ENCODE results near the gene INCA1.

INCA1 gene

DNA sequence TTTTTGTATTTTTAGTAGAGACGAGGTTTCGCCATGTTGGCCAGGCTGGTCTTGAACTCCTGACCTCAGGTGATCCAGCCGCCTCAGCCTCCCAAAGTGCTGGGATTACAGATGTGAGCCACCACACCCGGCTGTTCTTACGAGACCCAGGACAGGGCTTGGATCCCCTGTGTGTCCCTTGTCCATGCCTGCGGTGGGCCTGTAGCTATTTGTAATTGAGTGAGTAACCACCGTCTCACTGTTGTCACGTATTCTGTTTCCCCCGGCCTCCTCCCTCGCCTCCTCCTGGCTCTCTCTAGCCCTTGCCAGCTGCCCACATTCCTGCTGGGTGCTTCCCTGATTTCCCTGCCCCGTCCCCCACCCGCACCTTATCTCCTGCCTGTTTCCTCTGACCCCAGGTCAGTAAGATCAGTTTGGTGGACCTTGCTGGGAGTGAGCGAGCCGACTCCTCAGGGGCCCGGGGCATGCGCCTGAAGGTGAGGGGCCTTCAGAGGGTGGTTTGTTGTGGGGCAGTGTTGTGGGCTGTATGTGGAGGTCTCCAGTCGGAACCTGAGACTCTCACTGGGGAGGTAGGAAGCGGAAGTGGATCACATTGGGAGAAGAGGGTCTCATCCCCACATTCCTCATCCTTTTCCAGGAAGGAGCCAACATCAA lies 6.0 kb upstream of the INCA1 start:
- DNase-seq: no peak

DNA sequence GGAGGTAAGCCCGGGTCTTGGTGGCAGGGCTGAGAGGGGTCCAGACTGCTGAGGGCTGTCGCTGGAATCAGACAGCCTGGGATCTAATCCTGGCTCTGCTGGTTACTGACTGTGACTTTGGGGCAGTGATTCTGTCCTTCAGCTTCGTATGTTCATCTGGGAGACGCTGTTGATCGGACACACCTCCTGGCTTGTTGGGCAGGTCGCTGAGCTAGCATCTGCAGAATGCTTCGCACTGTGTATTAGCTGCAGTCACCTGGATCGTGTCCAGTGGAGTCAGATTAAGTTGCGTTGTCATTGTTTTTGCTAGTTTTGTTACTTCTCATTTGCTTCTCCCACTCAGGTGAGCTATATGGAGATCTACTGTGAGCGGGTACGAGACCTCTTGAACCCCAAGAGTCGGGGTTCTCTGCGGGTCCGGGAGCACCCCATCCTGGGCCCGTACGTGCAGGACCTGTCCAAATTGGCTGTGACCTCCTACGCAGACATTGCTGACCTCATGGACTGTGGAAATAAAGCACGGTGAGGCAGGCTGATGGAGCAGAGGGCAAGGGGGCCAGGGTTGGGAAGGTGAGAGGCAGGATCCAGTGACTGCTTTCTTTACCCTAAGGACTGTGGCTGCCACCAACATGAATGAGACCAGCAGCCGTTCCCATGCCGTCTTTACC lies 4.9 kb upstream of the INCA1 start:
- no peak for DNase-seq

DNA sequence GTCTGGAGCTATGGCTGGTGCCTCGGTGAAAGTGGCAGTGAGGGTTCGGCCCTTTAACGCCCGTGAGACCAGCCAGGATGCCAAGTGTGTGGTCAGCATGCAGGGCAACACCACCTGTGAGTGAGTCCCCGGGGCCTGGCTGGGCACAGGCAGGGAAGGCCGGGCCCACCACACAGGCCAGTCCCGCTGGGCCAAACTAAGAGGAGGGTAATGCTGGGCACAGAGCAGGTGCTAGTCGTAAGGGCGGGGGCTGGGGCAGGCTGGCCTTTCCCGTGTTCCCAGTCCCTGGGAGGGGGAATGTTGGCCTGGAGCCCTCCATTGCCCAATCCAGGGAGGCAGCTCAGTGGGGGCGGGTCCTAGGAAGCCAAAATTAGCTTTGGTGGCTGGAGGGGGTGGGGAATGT lies 2.9 kb upstream of the INCA1 start:
- DNase-seq: no peak

GRCh38 chr17:4999430-5000093 lies 2.2 kb upstream of the INCA1 start:
- DNase-seq: no peak

GRCh38 chr17:4998732-4999429 lies 1.6 kb upstream of the INCA1 start:
- DNase-seq: no peak

DNA sequence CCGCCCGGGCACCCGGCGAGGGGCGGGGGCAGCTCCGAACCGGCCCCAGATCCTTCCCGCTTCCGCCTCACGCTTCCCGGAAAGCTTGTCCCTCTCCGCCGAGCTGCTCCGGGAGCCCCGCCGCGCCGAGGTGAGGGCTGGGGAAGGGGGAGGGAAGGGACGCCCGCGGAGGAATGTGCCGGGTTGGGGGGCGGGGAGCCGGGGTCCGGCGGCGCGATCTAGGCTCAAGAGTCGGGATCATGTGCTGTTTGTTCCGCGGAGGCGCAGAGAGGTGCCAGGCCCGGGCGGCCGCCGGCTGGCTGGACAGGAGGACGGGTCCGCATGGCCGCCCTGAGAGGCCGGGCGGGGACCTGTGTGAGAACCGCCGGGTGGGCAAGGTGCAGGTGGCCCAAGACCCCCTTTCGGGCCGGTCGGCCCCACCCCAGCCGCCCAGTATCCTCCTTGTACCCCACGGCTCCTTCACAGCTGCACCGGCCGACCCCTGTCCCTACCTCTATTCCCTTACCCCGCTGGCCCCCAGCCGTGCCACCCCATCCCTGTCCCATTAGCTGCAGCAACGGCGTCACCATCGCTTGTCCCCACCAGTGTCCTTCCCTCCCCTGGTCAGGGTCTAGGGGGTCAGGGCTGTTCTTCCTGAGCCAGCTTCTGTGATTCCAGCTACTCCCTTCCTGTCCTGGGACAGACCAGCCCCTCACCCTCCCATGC lies 857 bp upstream of the INCA1 start:
- DNase-seq: no peak

DNA sequence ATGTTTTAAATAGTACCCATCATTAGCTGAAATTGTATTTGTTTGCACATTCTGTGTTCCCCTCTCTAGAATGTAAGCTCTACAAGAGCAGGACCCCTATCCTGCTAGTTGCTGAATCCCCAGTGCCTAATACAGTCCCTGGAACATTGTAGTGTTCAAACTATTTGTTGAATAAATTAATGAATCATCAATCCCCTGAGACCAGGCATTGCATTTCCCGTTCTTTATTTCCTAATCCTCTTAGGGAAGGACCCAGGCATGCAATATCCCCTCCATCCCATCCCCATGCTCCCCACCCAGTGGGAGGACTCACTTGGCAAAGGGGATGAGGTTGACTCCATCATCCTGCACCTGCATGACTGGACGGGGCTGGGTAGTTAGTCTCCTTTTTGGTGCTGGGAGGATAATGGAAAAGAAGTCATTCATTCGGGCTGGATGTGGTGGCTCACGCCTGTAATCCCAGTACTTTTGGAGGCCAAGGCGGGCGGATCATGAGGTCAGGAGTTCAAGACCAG lies 3.2 kb downstream of the INCA1 start:
- no peak for DNase-seq

DNA sequence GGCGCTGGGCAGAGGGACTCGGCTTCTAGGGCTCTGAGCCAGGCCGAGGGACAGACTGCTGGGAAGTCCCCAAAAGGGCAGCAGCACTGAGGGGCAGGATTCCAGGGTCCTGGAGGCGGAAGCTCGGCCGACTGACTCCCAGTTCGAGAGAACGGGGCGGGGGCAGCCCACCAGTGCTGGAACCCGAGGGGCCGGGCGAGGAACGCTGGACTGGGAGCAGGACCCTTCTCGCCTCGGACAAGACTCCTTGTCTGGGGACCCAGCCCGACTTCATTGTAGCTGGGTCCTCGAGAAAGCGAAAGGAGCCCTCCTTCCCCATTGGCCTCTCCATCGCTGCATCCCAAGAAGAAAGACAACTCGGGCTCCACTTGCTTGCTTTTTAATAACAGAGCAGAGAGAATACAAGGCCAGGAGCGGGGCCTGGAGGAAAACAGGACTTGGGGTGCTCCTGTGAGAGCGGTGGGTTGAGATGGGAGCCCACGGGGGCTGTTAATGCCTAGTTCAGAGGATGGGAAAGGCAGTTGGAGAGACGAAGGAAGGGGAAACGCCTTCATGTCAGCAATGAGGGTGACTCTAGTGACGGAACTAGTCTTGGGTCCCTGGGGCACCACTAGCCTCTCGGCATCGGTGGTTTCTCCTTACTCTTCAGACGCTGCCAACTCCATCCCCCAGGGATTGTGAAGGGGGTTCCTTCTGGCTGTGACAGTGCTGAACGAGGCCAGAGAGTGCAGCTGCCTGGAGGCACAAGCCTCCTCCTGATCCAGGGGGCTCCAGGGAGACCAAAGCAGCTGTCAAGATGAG lies 9.4 kb downstream of the INCA1 start:
- DNase-seq: no peak

GRCh38 chr17:4986951-4987766 lies 10.2 kb downstream of the INCA1 start, which contains the start of gene CAMTA2:
CAMTA2 (minus strand) TSS chr17:4987675; CDS start chr17:4986222, 1,453 bp downstream.
- DNase-seq: peak; percentile 14 to 69

DNA sequence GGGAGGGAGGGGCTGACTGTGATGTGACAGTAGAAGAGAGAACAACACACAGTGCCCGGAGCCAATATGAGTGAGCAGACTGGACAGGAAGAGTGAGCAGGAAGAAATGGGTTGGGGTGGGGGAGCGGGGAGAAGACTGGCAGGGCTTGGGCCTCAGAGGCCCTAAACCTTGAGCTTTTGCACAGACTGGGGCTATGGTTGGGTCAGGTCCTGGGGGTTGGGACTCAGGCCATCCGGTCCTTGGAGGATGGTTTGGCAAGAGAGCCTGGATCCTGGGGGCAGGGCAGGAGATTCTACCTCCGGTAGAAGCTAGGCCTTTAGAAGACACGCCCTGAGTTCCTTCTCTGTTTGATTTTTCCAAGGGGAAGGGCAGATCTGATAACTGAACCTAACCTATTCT lies 10.9 kb downstream of the INCA1 start:
- no peak for DNase-seq

DNA sequence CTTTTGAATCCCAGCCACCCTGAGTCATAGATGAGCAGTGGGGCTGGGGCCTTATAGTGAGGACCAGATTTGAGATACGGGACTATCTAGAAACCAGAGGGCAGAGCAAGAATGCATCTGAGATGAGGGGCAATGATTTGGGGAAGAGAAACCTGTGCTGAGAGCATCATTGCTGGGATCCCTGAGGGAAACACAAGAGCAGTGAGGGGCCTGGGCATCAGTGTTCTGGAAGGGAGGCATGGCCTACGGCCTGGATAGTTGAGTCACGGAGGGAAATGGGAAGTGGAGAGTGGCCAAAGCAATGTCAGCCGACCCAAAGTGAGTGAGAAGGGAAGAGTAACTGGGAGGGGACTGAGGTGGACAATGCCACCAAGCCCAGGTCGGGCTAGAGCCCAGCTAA lies 15.0 kb downstream of the INCA1 start:
- DNase-seq: no peak

- no peak for DNase-seq
Observed at GRCh38 chr17:4980644-4981216, 16.6 kb downstream of the INCA1 start.

GRCh38 chr17:4978726-4979125 lies 18.6 kb downstream of the INCA1 start:
- DNase-seq: no peak

DNA sequence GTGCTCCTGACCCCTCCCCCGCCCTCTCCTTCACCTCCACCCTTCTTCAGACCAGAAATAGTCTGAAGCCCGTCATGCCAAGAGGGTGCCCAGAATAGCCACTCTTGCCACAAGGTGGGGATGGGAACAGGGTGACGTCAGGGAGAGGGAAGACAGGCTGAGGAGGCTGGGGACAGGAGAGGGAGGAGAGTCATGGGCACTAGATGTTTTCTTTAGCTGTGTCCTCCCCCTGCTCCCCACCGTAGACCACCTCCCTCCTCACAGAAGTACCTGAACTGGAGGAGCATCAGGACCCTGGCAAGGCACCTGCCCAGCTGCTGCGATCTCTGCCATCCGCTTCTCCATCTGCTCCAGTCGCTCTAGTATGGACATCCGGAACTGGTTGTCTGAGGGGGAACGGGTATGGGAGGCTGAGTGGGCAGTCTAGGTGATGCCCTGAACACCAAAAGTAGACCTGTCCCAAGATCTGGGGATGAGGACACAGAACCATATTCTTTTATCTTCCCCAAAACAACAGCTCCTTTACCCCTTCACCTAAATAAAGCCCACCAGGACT lies 23.1 kb downstream of the INCA1 start:
- no peak for DNase-seq

DNA sequence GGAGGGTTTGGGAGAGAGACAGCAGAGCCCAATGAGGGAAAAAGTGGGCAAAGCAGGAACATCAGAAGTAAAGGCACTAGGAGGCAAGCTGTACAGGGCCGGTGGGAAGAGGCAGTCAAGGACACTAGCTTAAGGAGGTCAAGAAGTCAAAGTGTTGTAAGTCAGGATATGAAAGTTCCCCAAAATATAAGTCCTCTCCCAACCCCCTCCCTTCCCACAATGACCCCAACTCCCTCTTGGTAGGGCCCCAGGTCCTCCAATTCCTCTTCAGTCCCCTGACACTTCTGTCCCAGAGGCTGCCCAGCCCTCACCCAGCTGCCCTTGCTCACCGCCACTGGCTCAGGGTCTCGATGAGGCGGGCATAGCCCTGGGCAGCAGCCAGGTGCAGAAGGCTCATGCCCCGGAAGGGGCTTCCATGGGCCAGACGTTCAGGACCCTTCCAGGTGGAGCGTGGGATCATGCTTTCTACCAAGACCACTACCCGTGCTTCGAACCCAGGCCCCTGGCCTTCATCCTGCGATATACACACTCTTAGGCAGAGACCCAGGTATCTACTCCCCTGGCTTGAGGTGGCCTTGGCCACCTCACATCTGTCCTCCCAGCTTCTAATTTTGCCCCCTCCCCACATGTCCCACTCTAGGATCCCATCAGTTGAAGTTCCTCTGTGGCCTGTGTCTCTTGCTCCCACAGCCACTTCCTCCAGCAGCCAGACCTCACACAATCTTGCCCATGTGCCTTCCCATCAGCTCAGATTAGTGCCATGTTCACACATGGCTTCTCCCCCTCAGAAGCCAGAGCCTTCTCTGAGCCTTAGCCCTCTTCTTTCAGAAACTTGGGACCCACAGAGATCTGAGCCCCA lies 23.8 kb downstream of the INCA1 start:
- no peak for DNase-seq

GRCh38 chr17:4972752-4973151 lies 24.6 kb downstream of the INCA1 start:
- no peak for DNase-seq

- no peak for DNase-seq
Observed at GRCh38 chr17:4972322-4972721, 25.0 kb downstream of the INCA1 start.

DNA sequence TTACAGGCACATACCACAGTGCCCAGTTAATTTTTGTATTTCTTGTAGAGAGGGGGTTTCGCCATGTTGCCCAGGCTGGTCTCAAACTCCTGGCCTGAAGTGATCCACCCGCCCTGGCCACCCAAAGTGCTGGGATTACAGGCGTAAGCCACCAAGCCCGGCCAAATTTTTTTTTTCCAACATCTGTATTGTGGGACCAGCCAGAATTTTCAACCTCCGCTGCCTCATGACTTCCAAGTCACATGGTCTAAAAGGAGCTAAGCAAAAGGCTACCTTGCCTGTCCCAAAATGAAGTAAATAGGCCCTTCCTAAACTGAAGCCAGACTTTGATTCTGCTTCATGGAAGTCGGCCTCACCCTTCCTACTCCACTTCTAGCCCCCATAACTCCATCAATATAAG lies 25.5 kb downstream of the INCA1 start:
- no peak for DNase-seq

DNA sequence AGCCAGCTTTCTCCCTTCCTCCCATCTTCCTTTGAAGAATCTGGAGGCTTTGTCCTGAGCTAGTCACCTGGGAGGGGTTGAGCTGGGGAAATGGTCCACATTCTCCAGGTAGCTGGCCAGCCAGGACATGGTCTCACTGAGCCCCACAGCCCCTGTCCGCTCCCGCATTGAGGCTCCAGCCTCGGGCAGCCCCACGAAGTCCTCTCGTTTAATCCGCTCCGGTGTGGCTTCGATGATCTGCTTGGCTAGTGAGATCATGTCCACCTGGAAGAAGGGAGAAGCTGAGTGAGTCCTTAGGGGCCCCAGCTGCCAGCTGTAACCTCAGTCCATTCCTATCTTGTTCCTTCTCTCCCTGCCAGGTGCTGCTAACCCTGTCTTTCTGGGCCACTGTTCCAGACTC lies 27.0 kb downstream of the INCA1 start:
- DNase-seq: no peak

All from NCI-H187 (cell line).